ENCODE measurements around the gene ITCH.

ITCH gene

GRCh38 chr20:34541917-34542316 is 178.8 kb downstream of the ITCH start:
- H3K9ac ChIP-seq (ENCODE audit: low read depth, low read length): no peak overlapping the region
- no peak for DNase-seq
- H3K4me2 ChIP-seq (ENCODE audit: insufficient read depth, low read length): no peak overlapping the region
- no peaks in the 10 kb centered on the region for H3K27me3 ChIP-seq (ENCODE audit: insufficient read depth, low read length, poor library complexity)
- H3K9me3 ChIP-seq (ENCODE audit: insufficient read depth, low read length, severe bottlenecking): no peaks in the 10 kb centered on the region
- H3K4me3 ChIP-seq (ENCODE audit: low read depth in 1 of 2, low read length in 2 of 2): no peak overlapping the region
- no peaks in the 10 kb centered on the region for H3K4me1 ChIP-seq (ENCODE audit: insufficient read depth, low read length)
- peaks cover 8% of the 10 kb centered on the region; the same call in 1 of the 2 replicates for H4K20me1 ChIP-seq (ENCODE audit: insufficient read depth, low read length)
- no peak overlapping the region for H2AFZ ChIP-seq (ENCODE audit: low read depth, low read length)
- peaks cover 57% of the 10 kb centered on the region for H3K36me3 ChIP-seq (ENCODE audit: insufficient read depth, low read length)
- no peak for TF ChIP-seq EZH2 (IDR thresholded peaks at IDR 0.05; ENCODE audit: borderline replicate concordance, low read depth, low read length, severe bottlenecking)
- no peak for TF ChIP-seq CTCF (IDR thresholded peaks at IDR 0.05; ENCODE audit: borderline replicate concordance, extremely low read depth, low read length, poor library complexity, severe bottlenecking)
- no peak overlapping the region for H3K27ac ChIP-seq (ENCODE audit: low read length)
- H3K79me2 ChIP-seq (ENCODE audit: insufficient read depth, low read length): no peaks in the 10 kb centered on the region
- ATAC-seq (ENCODE audit: insufficient read depth, low read depth): no peak

GRCh38 chr20:34542439-34542838 is 179.4 kb downstream of the ITCH start:
- Histone ChIP-seq H3K9me3 (ENCODE audit: insufficient read depth, low read length, severe bottlenecking) (no peaks in the 10 kb centered on the region), H3K4me1 (ENCODE audit: insufficient read depth, low read length) (no peaks in the 10 kb centered on the region), H2AFZ (ENCODE audit: low read depth, low read length) (no peak overlapping the region), H3K27me3 (ENCODE audit: insufficient read depth, low read length, poor library complexity) (no peaks in the 10 kb centered on the region), H4K20me1 (ENCODE audit: insufficient read depth, low read length) (peaks cover 6% of the 10 kb centered on the region; the same call in 1 of the 2 replicates), H3K4me3 (ENCODE audit: low read depth in 1 of 2, low read length in 2 of 2) (no peak overlapping the region), H3K36me3 (ENCODE audit: insufficient read depth, low read length) (peaks cover 52% of the 10 kb centered on the region), H3K27ac (ENCODE audit: low read length) (no peak overlapping the region), H3K4me2 (ENCODE audit: insufficient read depth, low read length) (no peak overlapping the region), H3K79me2 (ENCODE audit: insufficient read depth, low read length) (no peaks in the 10 kb centered on the region), H3K9ac (ENCODE audit: low read depth, low read length) (no peak overlapping the region)
- TF ChIP-seq EZH2 (IDR thresholded peaks at IDR 0.05; ENCODE audit: borderline replicate concordance, low read depth, low read length, severe bottlenecking) (no peak), CTCF (IDR thresholded peaks at IDR 0.05; ENCODE audit: borderline replicate concordance, extremely low read depth, low read length, poor library complexity, severe bottlenecking) (no peak)
- ATAC-seq (ENCODE audit: insufficient read depth, low read depth) (no peak), DNase-seq (no peak)

GRCh38 chr20:34543463-34544056 is 180.5 kb downstream of the ITCH start:
- TF ChIP-seq EZH2 (IDR thresholded peaks at IDR 0.05; ENCODE audit: borderline replicate concordance, low read depth, low read length, severe bottlenecking) (no peak), CTCF (IDR thresholded peaks at IDR 0.05; ENCODE audit: borderline replicate concordance, extremely low read depth, low read length, poor library complexity, severe bottlenecking) (no peak)
- DNase-seq: no peak
- H3K4me3 ChIP-seq (ENCODE audit: low read depth in 1 of 2, low read length in 2 of 2): no peak overlapping the region
- H4K20me1 ChIP-seq (ENCODE audit: insufficient read depth, low read length): peaks cover 3% of the 10 kb centered on the region; the same call in 1 of the 2 replicates
- no peak overlapping the region for H3K27ac ChIP-seq (ENCODE audit: low read length)
- peaks cover 40% of the 10 kb centered on the region for H3K36me3 ChIP-seq (ENCODE audit: insufficient read depth, low read length)
- H3K27me3 ChIP-seq (ENCODE audit: insufficient read depth, low read length, poor library complexity): no peaks in the 10 kb centered on the region
- no peaks in the 10 kb centered on the region for H3K9me3 ChIP-seq (ENCODE audit: insufficient read depth, low read length, severe bottlenecking)
- ATAC-seq (ENCODE audit: insufficient read depth, low read depth): no peak
- no peak overlapping the region for H3K4me2 ChIP-seq (ENCODE audit: insufficient read depth, low read length)
- no peak overlapping the region for H3K9ac ChIP-seq (ENCODE audit: low read depth, low read length)
- H3K79me2 ChIP-seq (ENCODE audit: insufficient read depth, low read length): no peaks in the 10 kb centered on the region
- H2AFZ ChIP-seq (ENCODE audit: low read depth, low read length): no peak overlapping the region
- no peaks in the 10 kb centered on the region for H3K4me1 ChIP-seq (ENCODE audit: insufficient read depth, low read length)
